ENCODE measurements around the gene PBRM1. TPM values are rescaled to one million over a fixed set of nuclear protein-coding genes. Genes with fewer than 3 reads are reported as not detected.

PBRM1 gene
- total RNA-seq, 2 experiments from 2014 or later: 47.6 to 48.1 TPM

DNA sequence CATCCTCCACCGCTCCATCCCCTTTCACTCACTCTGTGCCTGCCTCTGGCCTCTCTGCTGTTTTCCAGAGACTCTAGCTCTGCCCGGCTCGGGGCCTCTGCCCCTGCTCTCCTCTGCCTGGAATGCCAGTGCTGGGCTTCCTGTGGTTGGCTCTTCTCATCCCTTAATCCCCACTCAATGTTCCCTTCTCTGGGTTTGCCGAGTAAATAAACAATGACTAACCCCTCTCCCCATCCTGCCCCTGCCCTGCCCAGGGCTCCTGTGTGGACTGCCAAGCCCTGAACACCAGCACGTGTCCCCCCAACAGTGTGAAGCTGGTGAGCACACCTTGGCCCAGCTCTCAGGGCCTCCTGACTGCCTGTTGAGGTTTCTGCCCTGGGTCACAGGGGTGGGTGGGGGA is 178.4 kb downstream of the PBRM1 start:
- Mint-ChIP-seq H3K4me3 (no peak overlapping the region), H3K27ac (no peak overlapping the region), H3K36me3 (ENCODE audit: low read depth) (no peaks in the 10 kb centered on the region), H3K27me3 (no peaks in the 10 kb centered on the region), H3K4me1 (ENCODE audit: low read depth) (no peaks in the 10 kb centered on the region), H3K9me3 (no peaks in the 10 kb centered on the region)
- TF ChIP-seq, protein P1, sequence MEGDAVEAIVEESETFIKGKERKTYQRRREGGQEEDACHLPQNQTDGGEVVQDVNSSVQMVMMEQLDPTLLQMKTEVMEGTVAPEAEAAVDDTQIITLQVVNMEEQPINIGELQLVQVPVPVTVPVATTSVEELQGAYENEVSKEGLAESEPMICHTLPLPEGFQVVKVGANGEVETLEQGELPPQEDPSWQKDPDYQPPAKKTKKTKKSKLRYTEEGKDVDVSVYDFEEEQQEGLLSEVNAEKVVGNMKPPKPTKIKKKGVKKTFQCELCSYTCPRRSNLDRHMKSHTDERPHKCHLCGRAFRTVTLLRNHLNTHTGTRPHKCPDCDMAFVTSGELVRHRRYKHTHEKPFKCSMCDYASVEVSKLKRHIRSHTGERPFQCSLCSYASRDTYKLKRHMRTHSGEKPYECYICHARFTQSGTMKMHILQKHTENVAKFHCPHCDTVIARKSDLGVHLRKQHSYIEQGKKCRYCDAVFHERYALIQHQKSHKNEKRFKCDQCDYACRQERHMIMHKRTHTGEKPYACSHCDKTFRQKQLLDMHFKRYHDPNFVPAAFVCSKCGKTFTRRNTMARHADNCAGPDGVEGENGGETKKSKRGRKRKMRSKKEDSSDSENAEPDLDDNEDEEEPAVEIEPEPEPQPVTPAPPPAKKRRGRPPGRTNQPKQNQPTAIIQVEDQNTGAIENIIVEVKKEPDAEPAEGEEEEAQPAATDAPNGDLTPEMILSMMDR (IDR thresholded peaks at IDR 0.05): no peak
- ATAC-seq (ENCODE audit: poor library complexity) (no peak), DNase-seq (no peak)
- Histone ChIP-seq H3K4me3 (ENCODE audit: low read length) (no peak overlapping the region), H3K36me3 (ENCODE audit: insufficient read depth, low read length) (no peaks in the 10 kb centered on the region), H3K27ac (ENCODE audit: low read depth in 1 of 2, low read length in 2 of 2) (no peak overlapping the region), H3K27me3 (ENCODE audit: control insufficient read depth in 1 of 2, insufficient read depth in 2 of 2, low read length in 2 of 2) (no peaks in the 10 kb centered on the region), H3K9me3 (ENCODE audit: control insufficient read depth in 1 of 2, insufficient read depth in 1 of 2, low read length in 2 of 2) (no peaks in the 10 kb centered on the region), H3K4me1 (ENCODE audit: insufficient read depth, low read length) (no peaks in the 10 kb centered on the region)
- ChIA-PET CTCF (no interaction called here), POLR2A (no interaction called here)
- intact Hi-C loops (cut with DNase I, micrococcal nuclease): no loop called here

DNA sequence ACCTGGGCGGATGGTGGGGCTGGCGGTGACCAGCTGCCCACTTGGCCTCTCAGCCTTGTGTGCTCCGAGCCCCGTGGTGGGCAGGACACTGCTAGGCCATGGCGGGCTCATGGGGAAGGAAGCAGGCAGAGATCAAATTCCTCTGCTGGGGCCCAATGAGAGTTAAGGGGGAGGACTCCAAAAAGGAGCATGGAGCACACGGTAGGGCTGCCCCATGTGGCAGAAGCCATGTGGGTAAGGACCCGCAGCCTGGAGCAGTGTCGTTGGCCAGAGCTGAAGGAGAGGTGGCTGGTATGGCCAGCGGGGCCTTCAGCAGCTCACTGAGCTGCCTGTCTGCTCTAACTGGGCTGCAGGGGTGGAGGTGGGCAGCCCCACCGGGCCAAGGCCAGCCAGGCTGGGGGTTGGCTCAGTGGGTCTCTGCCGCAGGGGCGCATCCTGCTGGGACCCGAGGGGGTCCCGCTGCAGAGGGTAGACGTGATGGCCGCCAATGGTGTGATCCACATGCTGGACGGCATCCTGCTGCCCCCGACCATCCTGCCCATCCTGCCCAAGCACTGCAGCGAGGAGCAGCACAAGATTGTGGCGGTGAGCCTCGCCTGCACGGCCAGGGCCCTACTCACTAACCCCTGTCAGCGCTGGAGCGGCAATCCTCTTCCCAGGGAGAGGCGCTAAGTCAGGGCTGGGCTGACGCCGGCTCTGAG is 179.3 kb downstream of the PBRM1 start:
- Mint-ChIP-seq H3K36me3 (ENCODE audit: low read depth) (no peaks in the 10 kb centered on the region), H3K27me3 (no peaks in the 10 kb centered on the region), H3K27ac (no peak overlapping the region), H3K4me3 (no peak overlapping the region), H3K9me3 (no peaks in the 10 kb centered on the region), H3K4me1 (ENCODE audit: low read depth) (no peaks in the 10 kb centered on the region)
- H3K4me3 ChIP-seq (ENCODE audit: low read length): no peak overlapping the region
- no peaks in the 10 kb centered on the region for H3K36me3 ChIP-seq (ENCODE audit: insufficient read depth, low read length)
- H3K4me1 ChIP-seq (ENCODE audit: insufficient read depth, low read length): no peaks in the 10 kb centered on the region
- TF ChIP-seq, protein P1 (IDR thresholded peaks at IDR 0.05): no peak
- CTCF ChIA-PET: no interaction called here
- ATAC-seq (ENCODE audit: poor library complexity): no peak
- no peak for DNase-seq
- no peak overlapping the region for H3K27ac ChIP-seq (ENCODE audit: low read depth in 1 of 2, low read length in 2 of 2)
- no peaks in the 10 kb centered on the region for H3K27me3 ChIP-seq (ENCODE audit: control insufficient read depth in 1 of 2, insufficient read depth in 2 of 2, low read length in 2 of 2)
- POLR2A ChIA-PET: no interaction called here
- intact Hi-C loops (cut with DNase I, micrococcal nuclease): no loop called here
- no peaks in the 10 kb centered on the region for H3K9me3 ChIP-seq (ENCODE audit: control insufficient read depth in 1 of 2, insufficient read depth in 1 of 2, low read length in 2 of 2)

DNA sequence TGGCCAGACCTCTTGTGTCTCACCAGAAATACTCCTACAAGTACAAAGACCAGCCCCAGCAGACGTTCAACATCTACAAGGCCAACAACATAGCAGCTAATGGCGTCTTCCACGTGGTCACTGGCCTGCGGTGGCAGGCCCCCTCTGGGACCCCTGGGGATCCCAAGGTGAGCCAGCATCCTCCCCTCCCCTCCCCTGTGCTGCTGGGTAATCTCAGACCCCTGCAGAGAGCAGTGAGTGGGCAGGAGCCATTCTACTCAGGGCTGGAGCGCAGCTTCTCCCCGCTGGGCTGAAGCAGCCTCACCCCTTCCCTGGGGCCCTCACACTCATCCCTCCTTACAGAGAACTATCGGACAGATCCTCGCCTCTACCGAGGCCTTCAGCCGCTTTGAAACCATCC is 180.7 kb downstream of the PBRM1 start:
- Mint-ChIP-seq H3K4me3 (no peak overlapping the region), H3K27ac (no peak overlapping the region), H3K27me3 (no peaks in the 10 kb centered on the region), H3K9me3 (no peaks in the 10 kb centered on the region), H3K4me1 (ENCODE audit: low read depth) (no peaks in the 10 kb centered on the region), H3K36me3 (ENCODE audit: low read depth) (no peaks in the 10 kb centered on the region)
- Histone ChIP-seq H3K9me3 (ENCODE audit: control insufficient read depth in 1 of 2, insufficient read depth in 1 of 2, low read length in 2 of 2) (no peaks in the 10 kb centered on the region), H3K27ac (ENCODE audit: low read depth in 1 of 2, low read length in 2 of 2) (no peak overlapping the region), H3K36me3 (ENCODE audit: insufficient read depth, low read length) (no peaks in the 10 kb centered on the region), H3K4me3 (ENCODE audit: low read length) (no peak overlapping the region), H3K27me3 (ENCODE audit: control insufficient read depth in 1 of 2, insufficient read depth in 2 of 2, low read length in 2 of 2) (no peaks in the 10 kb centered on the region), H3K4me1 (ENCODE audit: insufficient read depth, low read length) (no peaks in the 10 kb centered on the region)
- intact Hi-C loops (cut with DNase I, micrococcal nuclease): no loop called here
- ChIA-PET POLR2A (no interaction called here), CTCF (no interaction called here)
- ATAC-seq (ENCODE audit: poor library complexity): no peak
- DNase-seq: no peak
- TF ChIP-seq, protein P1 (IDR thresholded peaks at IDR 0.05): no peak
